OCI-LY1 (cell line): ENCODE results near the gene KIZ.

Source experiments
- EZH2 ChIP-seq: fragments of 200-600 bp; sonication (generic), shearing (Covaris generic); IDR thresholded peaks from 2 replicates; pipeline ENCODE4 v1.8.0; 2017; ENCODE audit warnings: borderline replicate concordance, mixed run types, mild to moderate bottlenecking, antibody characterized with exemption, low read length, moderate library complexity, mixed read lengths
- TF ChIP-seq, protein P1 (sequence below): fragments of 200-600 bp; sonication (generic), shearing (Covaris generic); IDR thresholded peaks from 2 replicates; pipeline ENCODE4 v1.5.1; 2017; ENCODE audit warnings: mild to moderate bottlenecking, antibody characterized with exemption, low read length, moderate library complexity, mixed read lengths

DNA sequence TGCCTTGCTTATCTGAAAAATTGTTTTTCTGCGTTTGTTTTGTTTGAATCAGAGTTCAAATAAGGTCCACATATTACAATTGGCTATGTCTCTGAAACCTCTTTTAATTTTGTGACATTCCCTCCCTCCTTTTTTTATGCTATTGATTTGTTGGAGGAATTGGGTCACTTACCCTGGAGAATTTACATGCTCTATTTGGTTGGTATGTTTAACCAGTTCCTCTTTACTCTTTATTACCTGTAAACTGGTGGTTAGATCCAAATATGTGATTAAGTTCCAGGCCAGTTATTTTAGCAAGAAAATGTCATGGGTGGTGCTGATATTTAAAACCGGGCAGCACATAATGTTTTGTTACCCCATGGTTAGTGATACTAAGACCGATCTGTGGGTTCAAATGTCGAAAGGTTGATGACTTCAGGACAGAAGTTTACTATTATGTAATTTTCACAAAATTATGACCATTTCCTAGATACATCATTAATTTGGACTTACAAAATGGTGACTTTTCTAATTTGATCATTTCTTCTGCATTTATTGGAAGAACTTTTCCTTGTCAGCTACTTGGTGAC, 77.3 kb downstream of the KIZ start:
- TF ChIP-seq, protein P1, sequence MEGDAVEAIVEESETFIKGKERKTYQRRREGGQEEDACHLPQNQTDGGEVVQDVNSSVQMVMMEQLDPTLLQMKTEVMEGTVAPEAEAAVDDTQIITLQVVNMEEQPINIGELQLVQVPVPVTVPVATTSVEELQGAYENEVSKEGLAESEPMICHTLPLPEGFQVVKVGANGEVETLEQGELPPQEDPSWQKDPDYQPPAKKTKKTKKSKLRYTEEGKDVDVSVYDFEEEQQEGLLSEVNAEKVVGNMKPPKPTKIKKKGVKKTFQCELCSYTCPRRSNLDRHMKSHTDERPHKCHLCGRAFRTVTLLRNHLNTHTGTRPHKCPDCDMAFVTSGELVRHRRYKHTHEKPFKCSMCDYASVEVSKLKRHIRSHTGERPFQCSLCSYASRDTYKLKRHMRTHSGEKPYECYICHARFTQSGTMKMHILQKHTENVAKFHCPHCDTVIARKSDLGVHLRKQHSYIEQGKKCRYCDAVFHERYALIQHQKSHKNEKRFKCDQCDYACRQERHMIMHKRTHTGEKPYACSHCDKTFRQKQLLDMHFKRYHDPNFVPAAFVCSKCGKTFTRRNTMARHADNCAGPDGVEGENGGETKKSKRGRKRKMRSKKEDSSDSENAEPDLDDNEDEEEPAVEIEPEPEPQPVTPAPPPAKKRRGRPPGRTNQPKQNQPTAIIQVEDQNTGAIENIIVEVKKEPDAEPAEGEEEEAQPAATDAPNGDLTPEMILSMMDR: no peak
- TF ChIP-seq EZH2: no peak
